Astrocyte (in vitro differentiated cells and primary cell): ENCODE data around the gene SLC19A1. TPM values are rescaled to one million over a fixed set of nuclear protein-coding genes. Genes with fewer than 3 reads are reported as not detected.

Experiments used
- DNase-seq: peaks from one replicate; pipeline ENCODE4 v3.0.0-alpha.2; 2010; ENCODE audit warnings: low read depth
- FAIRE-seq: peaks from 2 replicates; lab custom pipeline; 2011; peaks lifted over from hg19 to GRCh38; lab: Jason Lieb, UNC
- H2AFZ ChIP-seq: 2 replicates; pipeline ENCODE4 v1.6.0; 2012; ENCODE audit warnings: low read depth, low read length, inconsistent platforms
- H3K27ac ChIP-seq: 2 replicates; pipeline ENCODE4 v1.5.1; 2011; ENCODE audit warnings: low read depth, low read length, inconsistent platforms
- H3K27me3 ChIP-seq: 2 replicates; pipeline ENCODE4 v1.6.0; 2011; ENCODE audit warnings: low read length, inconsistent platforms; ENCODE audit not compliant: insufficient read depth
- H3K36me3 ChIP-seq: 2 replicates; pipeline ENCODE4 v1.5.1; 2011; ENCODE audit warnings: low read length, inconsistent platforms; ENCODE audit not compliant: insufficient read depth
- H3K4me1 ChIP-seq: 2 replicates; pipeline ENCODE4 v1.5.1; 2011; ENCODE audit warnings: low read length, inconsistent platforms; ENCODE audit not compliant: insufficient read depth
- H3K4me2 ChIP-seq: 2 replicates; pipeline ENCODE4 v1.6.0; 2012; ENCODE audit warnings: low read length, inconsistent platforms
- H3K4me3 ChIP-seq: 2 replicates; pipeline ENCODE4 v1.5.1; 2011; ENCODE audit warnings: low read depth, mild to moderate bottlenecking, low read length, inconsistent platforms; ENCODE audit not compliant: insufficient read depth
- H3K79me2 ChIP-seq: 2 replicates; pipeline ENCODE4 v1.6.0; 2012; ENCODE audit warnings: mild to moderate bottlenecking, low read length, inconsistent platforms; ENCODE audit not compliant: insufficient read depth
- H3K9ac ChIP-seq: 2 replicates; pipeline ENCODE4 v1.6.0; 2012; ENCODE audit warnings: mild to moderate bottlenecking, low read length, inconsistent platforms
- H3K9me3 ChIP-seq: 2 replicates; pipeline ENCODE4 v1.5.1; 2012; ENCODE audit warnings: low read depth, mild to moderate bottlenecking, low read length, inconsistent platforms; ENCODE audit not compliant: insufficient read depth
- H4K20me1 ChIP-seq: 2 replicates; pipeline ENCODE4 v1.6.0; 2012; ENCODE audit warnings: low read length, inconsistent platforms; ENCODE audit not compliant: insufficient read depth
- H3K27ac Mint-ChIP-seq: one replicate; pipeline ENCODE4 v1.8.0; 2021; ENCODE audit warnings: mild to moderate bottlenecking, mixed read lengths; ENCODE audit not compliant: unreplicated experiment
- H3K27me3 Mint-ChIP-seq: one replicate; pipeline ENCODE4 v1.8.0; 2021; ENCODE audit warnings: low read depth, mixed read lengths; ENCODE audit not compliant: unreplicated experiment
- H3K36me3 Mint-ChIP-seq: one replicate; pipeline ENCODE4 v1.8.0; 2021; ENCODE audit warnings: low read depth, mixed read lengths; ENCODE audit not compliant: unreplicated experiment
- H3K4me1 Mint-ChIP-seq: one replicate; pipeline ENCODE4 v1.8.0; 2021; ENCODE audit warnings: low read depth, mixed read lengths; ENCODE audit not compliant: unreplicated experiment
- H3K4me3 Mint-ChIP-seq: one replicate; pipeline ENCODE4 v1.8.0; 2021; ENCODE audit warnings: mild to moderate bottlenecking, moderate library complexity, mixed read lengths; ENCODE audit not compliant: unreplicated experiment
- H3K9me3 Mint-ChIP-seq: one replicate; pipeline ENCODE4 v1.8.0; 2021; ENCODE audit warnings: mild to moderate bottlenecking, mixed read lengths; ENCODE audit not compliant: unreplicated experiment
- CTCF ChIP-seq: IDR thresholded peaks from 2 replicates; pipeline ENCODE4 v1.5.1; 2011; ENCODE audit warnings: low read depth, mild to moderate bottlenecking, inconsistent platforms, low read length, moderate library complexity; ENCODE audit not compliant: insufficient read depth
- EZH2 ChIP-seq: IDR thresholded peaks from 2 replicates; pipeline ENCODE4 v1.6.1; 2012; ENCODE audit warnings: mild to moderate bottlenecking, low read length, inconsistent platforms; ENCODE audit not compliant: insufficient read depth
- total RNA-seq: library from RNA; stranded (reverse); gene quantifications from 2 replicates; pipeline ENCODE4 v1.2.1, GENCODE V29; 2021

SLC19A1 gene
- total RNA-seq, 1 donor from 2014 or later: 11.7 TPM

DNA sequence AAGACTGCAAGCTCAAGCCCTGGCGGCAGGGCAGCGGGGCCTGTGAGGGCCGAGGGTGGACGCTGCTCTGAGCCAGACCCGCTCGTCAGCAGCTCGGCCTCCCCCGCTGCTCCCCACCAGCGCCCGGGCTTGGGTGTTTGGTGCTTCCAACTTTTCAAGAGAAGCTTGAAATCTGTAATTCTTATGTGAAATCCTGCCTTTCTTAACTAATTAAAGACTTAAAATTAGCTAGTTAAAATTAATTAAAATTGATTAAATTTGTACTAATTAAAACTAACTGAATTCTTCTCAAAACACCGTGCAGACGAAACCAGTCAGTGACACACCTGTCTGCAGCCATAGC, 14.0 kb upstream of the SLC19A1 start:
- Histone ChIP-seq H3K27ac (peak overlapping the region; percentile 55), H3K27me3 (peaks cover 2% of the 10 kb centered on the region), H3K79me2 (no peaks in the 10 kb centered on the region), H3K4me3 (no peak overlapping the region), H3K9ac (peak overlapping the region; percentile 62), H3K36me3 (no peaks in the 10 kb centered on the region), H4K20me1 (no peaks in the 10 kb centered on the region), H3K9me3 (no peaks in the 10 kb centered on the region), H3K4me1 (peaks cover 12% of the 10 kb centered on the region), H3K4me2 (peak overlapping the region; percentile 82), H2AFZ (peak overlapping the region; percentile 74)
- H3K9me3 Mint-ChIP-seq: no peaks in the 10 kb centered on the region
- H3K27me3 Mint-ChIP-seq: peaks cover 12% of the 10 kb centered on the region
- H3K27ac Mint-ChIP-seq: no peak overlapping the region
- FAIRE-seq: no peak
- peaks cover 4% of the 10 kb centered on the region for H3K4me1 Mint-ChIP-seq
- H3K4me3 Mint-ChIP-seq: no peak overlapping the region
- no peaks in the 10 kb centered on the region for H3K36me3 Mint-ChIP-seq
- TF ChIP-seq CTCF: no peak
- no peak for TF ChIP-seq EZH2
- DNase-seq: no peak

GRCh38 chr21:45555557-45556301, 13.5 kb upstream of the SLC19A1 start:
- Histone ChIP-seq H4K20me1 (no peaks in the 10 kb centered on the region), H3K27me3 (peaks cover 2% of the 10 kb centered on the region), H3K27ac (peak overlapping the region; percentile 55), H3K4me2 (peak overlapping the region; percentile 82), H3K9ac (peak overlapping the region; percentile 62), H3K9me3 (no peaks in the 10 kb centered on the region), H3K36me3 (no peaks in the 10 kb centered on the region), H2AFZ (peak overlapping the region; percentile 74), H3K4me3 (peak overlapping the region; percentile 29), H3K4me1 (peaks cover 16% of the 10 kb centered on the region), H3K79me2 (no peaks in the 10 kb centered on the region)
- TF ChIP-seq CTCF (peak; percentile 49), EZH2 (no peak)
- H3K27ac Mint-ChIP-seq: no peak overlapping the region
- peaks cover 8% of the 10 kb centered on the region for H3K4me1 Mint-ChIP-seq
- H3K9me3 Mint-ChIP-seq: no peaks in the 10 kb centered on the region
- DNase-seq (peak; percentile 81), FAIRE-seq (no peak)
- H3K27me3 Mint-ChIP-seq: peaks cover 12% of the 10 kb centered on the region
- no peaks in the 10 kb centered on the region for H3K36me3 Mint-ChIP-seq
- peak overlapping the region; percentile 45 for H3K4me3 Mint-ChIP-seq

GRCh38 chr21:45555251-45555556, 13.0 kb upstream of the SLC19A1 start:
- DNase-seq (no peak), FAIRE-seq (no peak)
- TF ChIP-seq CTCF: no peak
- no peak for TF ChIP-seq EZH2
- Mint-ChIP-seq H3K27me3 (peaks cover 12% of the 10 kb centered on the region), H3K36me3 (no peaks in the 10 kb centered on the region), H3K4me1 (peaks cover 11% of the 10 kb centered on the region), H3K4me3 (no peak overlapping the region), H3K9me3 (no peaks in the 10 kb centered on the region), H3K27ac (no peak overlapping the region)
- Histone ChIP-seq H4K20me1 (no peaks in the 10 kb centered on the region), H3K27me3 (peaks cover 2% of the 10 kb centered on the region), H3K4me2 (peak overlapping the region; percentile 82), H3K79me2 (no peaks in the 10 kb centered on the region), H3K9ac (no peak overlapping the region), H3K4me3 (no peak overlapping the region), H3K9me3 (no peaks in the 10 kb centered on the region), H3K36me3 (no peaks in the 10 kb centered on the region), H3K27ac (no peak overlapping the region), H2AFZ (no peak overlapping the region), H3K4me1 (peaks cover 16% of the 10 kb centered on the region)
